ENCODE data around the gene STK16.

DNA sequence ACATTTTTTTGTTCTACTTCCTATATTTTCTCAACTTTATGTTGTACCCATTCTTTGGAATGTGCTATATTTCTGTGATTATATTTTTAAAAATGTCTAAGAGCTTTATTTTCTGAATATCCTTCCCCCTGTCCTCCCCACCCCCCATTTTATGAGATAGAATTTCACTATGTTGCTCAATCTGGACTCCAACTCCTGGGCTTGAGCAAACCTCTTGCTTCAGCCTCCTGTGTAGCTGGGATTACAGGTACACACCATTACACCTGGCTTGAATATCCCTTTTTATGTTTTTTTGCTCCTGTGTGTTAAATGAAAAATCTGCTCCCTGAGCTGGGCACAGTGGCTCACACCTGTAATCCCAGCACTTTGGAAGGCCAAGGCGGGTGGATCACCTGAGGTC, 47.9 kb upstream of the STK16 start:
- TF ChIP-seq, protein P1, sequence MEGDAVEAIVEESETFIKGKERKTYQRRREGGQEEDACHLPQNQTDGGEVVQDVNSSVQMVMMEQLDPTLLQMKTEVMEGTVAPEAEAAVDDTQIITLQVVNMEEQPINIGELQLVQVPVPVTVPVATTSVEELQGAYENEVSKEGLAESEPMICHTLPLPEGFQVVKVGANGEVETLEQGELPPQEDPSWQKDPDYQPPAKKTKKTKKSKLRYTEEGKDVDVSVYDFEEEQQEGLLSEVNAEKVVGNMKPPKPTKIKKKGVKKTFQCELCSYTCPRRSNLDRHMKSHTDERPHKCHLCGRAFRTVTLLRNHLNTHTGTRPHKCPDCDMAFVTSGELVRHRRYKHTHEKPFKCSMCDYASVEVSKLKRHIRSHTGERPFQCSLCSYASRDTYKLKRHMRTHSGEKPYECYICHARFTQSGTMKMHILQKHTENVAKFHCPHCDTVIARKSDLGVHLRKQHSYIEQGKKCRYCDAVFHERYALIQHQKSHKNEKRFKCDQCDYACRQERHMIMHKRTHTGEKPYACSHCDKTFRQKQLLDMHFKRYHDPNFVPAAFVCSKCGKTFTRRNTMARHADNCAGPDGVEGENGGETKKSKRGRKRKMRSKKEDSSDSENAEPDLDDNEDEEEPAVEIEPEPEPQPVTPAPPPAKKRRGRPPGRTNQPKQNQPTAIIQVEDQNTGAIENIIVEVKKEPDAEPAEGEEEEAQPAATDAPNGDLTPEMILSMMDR (IDR thresholded peaks at IDR 0.05), result no peak
- no peak for TF ChIP-seq POLR2A (IDR thresholded peaks at IDR 0.05)
